DOHH2 (cell line): ENCODE data around the gene NCOA4.
"Not testable (repeated sequence)": the region's sequence is repeated elsewhere in the genome, so short reads cannot be mapped to it uniquely, and the experiment has no call there.

Experiments used
- CTCF ChIP-seq: fragments of 200-600 bp; sonication (generic); IDR thresholded peaks from one replicate; pipeline ENCODE4 v1.5.1; 2014; ENCODE audit warnings: antibody characterized with exemption, mild to moderate bottlenecking, low read depth, low read length; ENCODE audit not compliant: poor library complexity, severe bottlenecking
- EZH2phosphoT487 ChIP-seq: fragments of 200-600 bp; sonication (generic); IDR thresholded peaks from 2 replicates; pipeline ENCODE4 v1.6.1; 2017; ENCODE audit warnings: borderline replicate concordance, mild to moderate bottlenecking, antibody characterized with exemption, low read length, moderate library complexity, mixed read lengths

DNA sequence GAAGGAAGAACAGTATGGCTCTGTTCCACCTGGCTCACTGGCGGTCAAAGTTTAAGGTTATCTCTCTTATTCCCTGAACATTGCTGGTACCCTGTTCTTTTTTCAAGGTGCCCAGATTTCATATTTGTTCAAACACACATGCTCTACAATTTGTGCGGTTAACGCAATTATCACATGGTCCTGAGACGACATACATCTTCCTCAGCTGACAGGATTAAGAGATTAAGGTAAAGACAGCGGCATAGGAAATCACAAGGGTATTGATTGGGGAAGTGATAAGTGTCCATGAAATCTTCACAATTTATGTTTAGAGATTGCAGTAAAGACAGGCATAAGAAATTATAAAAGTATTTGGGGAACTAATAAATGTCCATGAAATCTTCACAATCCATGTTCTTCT, 30.5 kb downstream of the NCOA4 start:
- not testable (repeated sequence) for TF ChIP-seq CTCF, EZH2phosphoT487
